ENCODE data around the gene GTF3C1.

The GTF3C1 gene

DNA sequence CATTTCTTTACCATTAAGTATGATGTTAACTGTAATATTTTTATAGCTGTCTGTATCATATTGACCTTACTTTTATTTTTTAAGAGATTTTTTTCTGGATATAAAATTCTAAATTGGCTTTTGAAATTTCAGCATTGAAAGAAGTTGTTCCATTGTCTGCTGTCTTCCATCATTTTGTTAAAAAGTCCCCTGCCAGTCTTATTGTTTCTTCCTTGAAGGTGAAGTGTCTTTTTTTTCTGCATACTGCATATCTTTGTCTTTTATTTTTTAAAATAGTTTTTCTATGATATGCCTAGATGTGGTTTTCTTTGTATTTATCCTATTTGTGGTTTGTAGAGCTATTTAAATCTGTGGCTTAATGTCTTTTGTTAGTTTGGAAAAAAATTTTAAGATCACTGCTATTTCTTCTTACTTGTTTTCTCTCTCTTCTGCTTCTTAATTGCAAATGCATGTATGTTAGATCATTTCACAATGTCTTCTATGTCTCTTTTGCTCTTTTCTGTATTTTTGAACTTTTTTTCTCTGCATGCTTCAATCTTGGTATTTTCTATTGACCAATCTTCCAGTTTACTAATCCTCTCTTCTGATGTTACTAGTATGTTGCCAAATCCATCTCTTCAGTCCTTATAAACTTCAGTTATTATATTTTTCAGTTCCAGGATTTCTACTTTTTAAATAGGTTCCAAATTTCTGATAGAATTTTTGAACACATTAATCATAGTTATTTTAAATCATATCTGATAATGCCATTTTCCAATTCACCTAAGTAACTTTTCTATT lies 127.6 kb downstream of the GTF3C1 start:
- FAIRE-seq: no peak

DNA sequence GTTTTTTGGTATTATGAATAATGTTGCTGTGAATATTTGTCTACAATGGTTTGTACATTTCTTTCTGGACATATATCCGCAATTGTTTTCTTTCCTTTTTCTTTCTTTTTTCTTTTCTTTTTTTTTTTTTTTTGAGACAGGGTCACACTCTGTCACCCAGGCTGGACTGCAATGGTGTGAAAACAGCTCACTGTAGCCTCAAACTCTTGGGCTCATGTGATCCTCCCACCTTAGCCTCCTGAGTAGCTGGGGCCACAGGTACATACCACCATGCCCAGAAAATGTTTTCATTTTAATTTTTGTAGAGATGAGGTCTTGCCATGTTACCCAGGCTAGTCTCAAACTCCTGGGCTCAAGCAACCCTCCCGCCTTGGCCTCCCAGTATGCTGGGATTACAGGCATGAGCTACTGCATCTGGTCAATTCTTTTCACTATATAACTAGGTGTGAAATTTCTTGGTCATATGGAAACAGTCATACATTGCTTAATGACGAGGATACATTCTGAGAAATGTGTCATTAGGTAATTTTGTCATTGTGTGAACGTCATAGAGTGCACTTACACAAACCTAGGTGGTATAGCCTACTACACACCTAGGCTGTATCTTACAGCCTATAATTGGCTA lies 132.6 kb downstream of the GTF3C1 start:
- no peak for FAIRE-seq

DNA sequence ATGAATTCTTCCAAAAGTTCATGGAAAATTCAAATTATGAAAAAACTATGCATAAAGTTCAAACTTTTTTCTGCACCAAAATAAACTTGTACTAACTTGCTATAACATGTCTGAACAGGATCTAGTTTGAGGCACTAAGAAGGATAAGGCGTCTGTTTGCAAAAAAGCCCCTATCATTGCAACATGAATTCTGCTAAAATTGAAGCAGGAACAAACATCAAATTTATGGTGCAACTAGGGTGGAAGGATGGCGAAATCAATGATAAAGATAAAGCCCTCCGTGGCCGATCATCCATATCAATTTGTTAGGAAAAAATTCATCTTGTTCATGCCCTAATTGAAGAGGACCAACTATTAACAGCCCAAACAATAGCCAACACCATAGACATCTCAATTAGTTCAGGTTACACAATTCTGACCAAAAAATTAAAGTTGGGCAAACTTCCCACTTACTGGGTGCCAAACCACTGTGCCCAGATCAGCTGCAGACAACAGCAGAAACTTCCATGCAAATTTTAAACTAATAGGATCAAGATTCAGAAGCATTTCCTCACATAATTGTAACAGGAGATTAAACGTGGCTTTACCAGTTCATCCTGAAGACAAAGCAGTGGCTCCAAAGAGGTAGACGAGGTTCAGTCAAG lies 134.8 kb downstream of the GTF3C1 start:
- no peak for FAIRE-seq

DNA sequence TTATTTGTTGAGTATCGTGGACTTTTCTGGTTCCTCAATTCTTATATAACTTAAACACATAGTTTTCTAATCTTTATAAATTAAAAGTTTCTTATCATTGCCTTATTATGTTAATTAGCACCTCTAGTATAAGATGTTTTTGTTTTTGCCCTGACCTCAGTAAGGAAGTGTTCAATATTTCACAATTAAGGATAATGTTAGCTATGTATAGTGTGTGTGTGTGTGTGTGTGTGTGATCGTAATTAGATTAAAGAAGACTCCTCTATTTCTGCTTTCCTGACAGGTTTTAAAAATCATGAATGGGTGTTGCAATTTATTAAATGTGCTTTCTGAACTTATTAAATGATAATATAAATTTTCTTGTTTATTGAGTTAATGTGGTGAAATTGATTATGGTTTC lies 135.8 kb downstream of the GTF3C1 start:
- FAIRE-seq: no peak

DNA sequence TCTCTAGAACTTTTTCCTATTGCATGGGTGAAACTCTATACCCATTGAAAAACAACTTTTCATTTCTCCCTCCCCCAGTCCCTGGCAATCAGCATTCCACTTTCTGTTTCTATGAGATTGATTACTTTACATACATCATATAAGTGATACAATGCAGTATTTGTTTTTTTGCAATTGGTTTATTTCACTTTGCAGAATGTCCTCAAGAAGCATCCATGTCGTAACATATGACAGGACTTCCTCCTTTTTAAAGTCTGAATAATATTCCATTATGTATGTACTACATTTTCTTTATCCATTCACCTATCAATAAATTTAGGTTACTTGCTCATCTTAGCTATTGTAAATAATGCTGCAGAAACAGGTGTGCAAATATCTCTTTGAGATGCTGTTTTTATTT lies 139.0 kb downstream of the GTF3C1 start:
- FAIRE-seq: no peak
